H1 (cell line): ENCODE measurements around the gene MRPS6. TPM values are rescaled to one million over a fixed set of nuclear protein-coding genes. Genes with fewer than 3 reads are reported as not detected.

Source experiments
- CTCF ChIA-PET: fragments of 300-600 bp; sonication (Branson Sonifier 250); formaldehyde crosslinking; loops from one replicate; lab custom pipeline; 2021; ENCODE audit not compliant: partially characterized antibody; lab: Charles Lee
- POLR2A ChIA-PET: fragments of 300-600 bp; sonication (Branson Sonifier 250); formaldehyde crosslinking; loops from one replicate; lab custom pipeline; 2021; ENCODE audit warnings: inconsistent platforms; ENCODE audit not compliant: partially characterized antibody; lab: Charles Lee
- DNase-seq, 2 experiments: peaks; one replicate each; pipeline versions ENCODE4 v3.0.0 to v3.0.0-alpha.2; 2010 to 2022; ENCODE audit warnings: low spot score in 2 of 2, low read depth in 1 of 2, mixed read lengths in 1 of 2
- FAIRE-seq: peaks from 2 replicates; lab custom pipeline; 2011; peaks lifted over from hg19 to GRCh38; lab: Jason Lieb, UNC
- H2AFZ ChIP-seq: 2 replicates; pipeline ENCODE4 v1.8.1; 2012; ENCODE audit warnings: low read length, inconsistent platforms
- H2AK5ac ChIP-seq: 2 replicates; pipeline ENCODE4 v1.6.1; 2013; ENCODE audit warnings: low read depth, low read length
- H2BK120ac ChIP-seq: replicated peaks from 2 replicates; pipeline ENCODE3; 2013; ENCODE audit warnings: low read depth, low read length, inconsistent platforms
- H2BK12ac ChIP-seq: 2 replicates; pipeline ENCODE4 v1.6.1; 2013; ENCODE audit warnings: low read depth, low read length
- H2BK15ac ChIP-seq: 2 replicates; pipeline ENCODE4 v1.6.1; 2013; ENCODE audit warnings: low read length
- H2BK20ac ChIP-seq: 2 replicates; pipeline ENCODE4 v1.6.1; 2013; ENCODE audit warnings: low read length
- H2BK5ac ChIP-seq: 2 replicates; pipeline ENCODE4 v1.6.1; 2013; ENCODE audit warnings: low read depth, low read length
- H3K14ac ChIP-seq: 2 replicates; pipeline ENCODE4 v1.6.1; 2013; ENCODE audit warnings: inconsistent platforms; ENCODE audit not compliant: insufficient read length
- H3K18ac ChIP-seq: 2 replicates; pipeline ENCODE4 v1.6.1; 2013; ENCODE audit warnings: low read length; ENCODE audit errors: extremely low read depth
- H3K23ac ChIP-seq: 2 replicates; pipeline ENCODE4 v1.6.1; 2013; ENCODE audit warnings: inconsistent platforms; ENCODE audit not compliant: insufficient read length
- H3K23me2 ChIP-seq: 2 replicates; pipeline ENCODE4 v1.6.1; 2013; ENCODE audit warnings: low read depth, low read length
- H3K27ac ChIP-seq: 2 replicates; pipeline ENCODE4 v1.6.1; 2011; ENCODE audit warnings: low read depth, low read length, inconsistent platforms
- H3K27me3 ChIP-seq, 4 experiments: replicated peaks in 1 of 4; 1 replicate in 1 of 4; 2 replicates in 3 of 4; pipeline versions ENCODE4 v1.6.1 to v1.8.1; 2011 to 2013; ENCODE audit warnings: low read length in 3 of 4, mild to moderate bottlenecking in 3 of 4, inconsistent platforms in 2 of 4, mixed read lengths in 2 of 4, moderate library complexity in 1 of 4; ENCODE audit not compliant: control insufficient read depth in 3 of 4, insufficient read depth in 3 of 4; ENCODE audit errors: extremely low read depth in 1 of 4
- H3K36me3 ChIP-seq, 4 experiments: 2 replicates each; pipeline versions ENCODE4 v1.6.1 to v1.8.1; 2011 to 2013; ENCODE audit warnings: mild to moderate bottlenecking in 4 of 4, low read length in 3 of 4, moderate library complexity in 2 of 4, control low read depth in 1 of 4, inconsistent platforms in 1 of 4; ENCODE audit not compliant: insufficient read depth in 4 of 4, control insufficient read depth in 2 of 4
- H3K4ac ChIP-seq: replicated peaks from 2 replicates; pipeline ENCODE3; 2013; ENCODE audit warnings: low read length, low read depth, mixed read lengths, inconsistent platforms; ENCODE audit not compliant: insufficient read length
- H3K4me1 ChIP-seq, 4 experiments: replicated peaks in 1 of 4; 1 replicate in 1 of 4; 2 replicates in 3 of 4; pipeline versions ENCODE4 v1.6.1 to v1.8.1; 2011 to 2013; ENCODE audit warnings: low read length in 3 of 4, inconsistent platforms in 2 of 4, mixed read lengths in 1 of 4; ENCODE audit not compliant: insufficient read depth in 4 of 4, control insufficient read depth in 3 of 4
- H3K4me2 ChIP-seq, 2 experiments: 2 replicates each; pipeline versions ENCODE4 v1.6.1 to v1.8.1; 2011 to 2013; ENCODE audit warnings: low read depth in 2 of 2, low read length in 2 of 2, control low read depth in 1 of 2, inconsistent platforms in 1 of 2, mild to moderate bottlenecking in 1 of 2; ENCODE audit not compliant: insufficient read depth in 1 of 2
- H3K4me3 ChIP-seq, 4 experiments: fragments of 200-600, 300-600 bp in 1 of 4; sonication (generic), shearing (Covaris generic), sonication (Bioruptor Twin) in 1 of 4; 2 replicates each; pipeline versions ENCODE4 v1.5.1 to v1.8.1; 2011 to 2016; ENCODE audit warnings: low read length in 4 of 4, low read depth in 3 of 4, control low read depth in 2 of 4, inconsistent platforms in 2 of 4, mild to moderate bottlenecking in 2 of 4, mixed read lengths in 1 of 4, moderate library complexity in 1 of 4; ENCODE audit not compliant: insufficient read depth in 2 of 4; ENCODE audit errors: extremely low read depth in 1 of 4
- H3K56ac ChIP-seq: replicated peaks from 2 replicates; pipeline ENCODE3; 2013; ENCODE audit warnings: low read depth, mild to moderate bottlenecking, mixed read lengths, low read length, inconsistent platforms; ENCODE audit not compliant: insufficient read length
- H3K79me1 ChIP-seq: 2 replicates; pipeline ENCODE4 v1.6.1; 2013; ENCODE audit warnings: low read depth, low read length, control low read depth
- H3K79me2 ChIP-seq, 2 experiments: 2 replicates each; pipeline versions ENCODE4 v1.6.1 to v1.8.1; 2012 to 2013; ENCODE audit warnings: low read length in 2 of 2, mild to moderate bottlenecking in 2 of 2, inconsistent platforms in 1 of 2; ENCODE audit not compliant: insufficient read depth in 2 of 2, control insufficient read depth in 1 of 2
- H3K9ac ChIP-seq, 4 experiments: replicated peaks in 1 of 4; 1 replicate in 1 of 4; 2 replicates in 3 of 4; pipeline versions ENCODE4 v1.6.1 to v1.8.1; 2011 to 2013; ENCODE audit warnings: low read depth in 3 of 4, low read length in 3 of 4, control low read depth in 2 of 4, mild to moderate bottlenecking in 2 of 4, moderate library complexity in 2 of 4, inconsistent platforms in 1 of 4; ENCODE audit errors: extremely low read depth in 1 of 4
- H3K9me3 ChIP-seq, 2 experiments: 2 replicates each; pipeline versions ENCODE4 v1.6.1 to v1.8.1; 2012 to 2013; ENCODE audit warnings: mild to moderate bottlenecking in 2 of 2, moderate library complexity in 2 of 2, control low read depth in 1 of 2, inconsistent platforms in 1 of 2, low read depth in 1 of 2, low read length in 1 of 2, mixed read lengths in 1 of 2; ENCODE audit not compliant: insufficient read depth in 2 of 2
- H4K20me1 ChIP-seq, 2 experiments: replicated peaks in 1 of 2; 2 replicates each; pipeline versions ENCODE3 to v1.8.1; 2011 to 2013; ENCODE audit warnings: inconsistent platforms in 2 of 2, low read length in 2 of 2, mild to moderate bottlenecking in 1 of 2; ENCODE audit not compliant: insufficient read depth in 2 of 2, control insufficient read depth in 1 of 2
- H4K5ac ChIP-seq: 2 replicates; pipeline ENCODE4 v1.6.1; 2013; ENCODE audit warnings: low read length, low read depth, mixed read lengths, inconsistent platforms; ENCODE audit not compliant: insufficient read length
- H4K8ac ChIP-seq: 2 replicates; pipeline ENCODE4 v1.8.0; 2013; ENCODE audit warnings: mild to moderate bottlenecking, moderate library complexity, low read length, inconsistent platforms; ENCODE audit not compliant: insufficient read depth; ENCODE audit errors: extremely low read depth
- H4K91ac ChIP-seq: replicated peaks from 2 replicates; pipeline ENCODE3; 2013; ENCODE audit warnings: low read length, mixed read lengths, inconsistent platforms; ENCODE audit not compliant: insufficient read length
- BCL11A ChIP-seq, 2 experiments: IDR thresholded peaks; one replicate each; pipeline ENCODE4 v1.6.1; 2011; ENCODE audit warnings: low read depth in 2 of 2, low read length in 2 of 2, mild to moderate bottlenecking in 2 of 2
- CBX8 ChIP-seq: fragments of 300-800, 300-1000 bp; sonication (generic); IDR thresholded peaks from 2 replicates; pipeline ENCODE4 v1.7.1; 2016; ENCODE audit warnings: low read depth, low read length, borderline replicate concordance
- CHD1 ChIP-seq: IDR thresholded peaks from 2 replicates; pipeline ENCODE4 v1.6.1; 2012; ENCODE audit warnings: low read depth, low read length, improper control_type of control experiment
- EGR1 ChIP-seq: IDR thresholded peaks from 2 replicates; pipeline ENCODE4 v1.6.1; 2011; ENCODE audit warnings: low read depth, low read length, borderline replicate concordance
- GABPA ChIP-seq: IDR thresholded peaks from 2 replicates; pipeline ENCODE4 v1.6.1; 2011; ENCODE audit warnings: mild to moderate bottlenecking, low read length, moderate library complexity, borderline replicate concordance; ENCODE audit not compliant: insufficient read depth
- NANOG ChIP-seq: IDR thresholded peaks from 2 replicates; pipeline ENCODE4 v1.6.1; 2011; ENCODE audit warnings: low read length, low read depth, mild to moderate bottlenecking, inconsistent platforms; ENCODE audit not compliant: insufficient read depth, poor library complexity, severe bottlenecking
- POLR2A ChIP-seq, 2 experiments: IDR thresholded peaks; 1 replicate in 1 of 2; 2 replicates in 1 of 2; pipeline ENCODE4 v1.6.1; 2011; ENCODE audit warnings: low read depth in 2 of 2, low read length in 2 of 2, mild to moderate bottlenecking in 2 of 2; ENCODE audit errors: control extremely low read depth in 1 of 2
- SUZ12 ChIP-seq: fragments of 200-600 bp; sonication (generic); IDR thresholded peaks from 2 replicates; pipeline ENCODE4 v1.6.1; 2012; ENCODE audit warnings: mild to moderate bottlenecking, inconsistent platforms, low read length, moderate library complexity, mixed read lengths
- TAF1 ChIP-seq: IDR thresholded peaks from 2 replicates; pipeline ENCODE4 v1.6.1; 2011; ENCODE audit warnings: mild to moderate bottlenecking, low read depth, low read length
- WGBS, 2 experiments: shearing (Covaris generic) in 1 of 2; methylation state at CpG; one replicate each; pipeline versions ENCODE4 v1.1.6 to v1.1.7; 2013 to 2015; ENCODE audit warnings: low lambda C conversion rate in 2 of 2, mixed read lengths in 2 of 2, inconsistent platforms in 1 of 2, low coverage in 1 of 2, missing lambda C conversion rate in 1 of 2; ENCODE audit not compliant: insufficient replicate concordance in 2 of 2, insufficient coverage in 1 of 2, insufficient read length in 1 of 2; ENCODE audit errors: extremely low coverage in 1 of 2, missing lambda C conversion rate in 1 of 2; 5-methylcytosine and 5-hydroxymethylcytosine counted together
- polyA plus RNA-seq, 7 experiments: library from polyadenylated mRNA; depleted of rRNA in 3 of 7; stranded (reverse) in 5 of 7; unstranded in 2 of 7; fragments of >200 nt in 5 of 7; fragments of 200-250 nt in 2 of 7; gene quantifications; 1 replicate in 5 of 7; 2 replicates in 1 of 7; 4 replicates in 1 of 7; pipeline versions ENCODE4 v1.2.1 to v1.2.3, GENCODE V29; 2011 to 2013; ENCODE audit warnings: missing spikeins in 2 of 7, mixed read lengths in 2 of 7
- total RNA-seq: library from RNA; stranded (reverse); fragmentation: NEBNext Ultra II Directional; extraction: Animal tissue kit (Norgen Biotek cat#: 25700); gene quantifications from 2 replicates; pipeline ENCODE4 v1.2.1, GENCODE V29; 2021
- TF ChIP-seq, protein P1 (sequence below): IDR thresholded peaks from 2 replicates; pipeline ENCODE4 v1.6.1; 2011; ENCODE audit warnings: low read depth, mild to moderate bottlenecking, low read length; ENCODE audit not compliant: insufficient read depth
- TF ChIP-seq, protein P2 (sequence below): IDR thresholded peaks from 2 replicates; pipeline ENCODE4 v1.6.1; 2012; ENCODE audit warnings: low read length, inconsistent platforms

Gene MRPS6
- total and polyA plus RNA-seq, 2 of the 8 experiments (the other 6 are each of a cell fraction or from before 2014, with no cell fraction given): 62.7 to 156 TPM

DNA sequence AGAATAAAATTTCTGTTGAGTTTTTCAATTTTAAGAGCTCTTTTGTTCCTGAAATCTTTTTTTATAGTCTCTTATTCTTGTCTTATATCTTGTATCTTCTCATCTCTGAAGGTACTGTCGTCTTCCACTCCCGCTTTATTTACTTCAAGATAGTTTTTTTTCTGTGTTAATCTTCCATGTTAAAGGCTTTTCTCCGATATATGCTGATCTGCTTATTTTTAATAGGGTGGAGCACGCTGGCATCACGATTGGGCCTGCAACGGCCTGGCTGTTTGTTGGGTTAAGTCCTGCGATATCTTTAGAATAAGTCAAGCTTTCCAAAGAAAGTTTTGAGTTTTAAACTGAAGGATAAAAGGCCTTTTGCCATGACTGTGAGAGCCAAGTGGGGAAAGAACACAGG lies 35.7 kb downstream of the MRPS6 start:
- Histone ChIP-seq H3K4me2 (no peak overlapping the region), H4K91ac (no peak overlapping the region), H3K79me2 (peaks cover 0 to 97% of the 10 kb centered on the region in 2 experiments; a peak in 3 of 4 replicates), H3K36me3 (no peaks in the 10 kb centered on the region; a peak in 1 of 8 replicates), H3K56ac (no peak overlapping the region), H3K4ac (no peak overlapping the region), H3K14ac (no peak overlapping the region), H4K8ac (no peak overlapping the region), H4K5ac (no peak overlapping the region), H2BK15ac (no peak overlapping the region), H3K4me1 (peaks cover 0 to 13% (median 7%) of the 10 kb centered on the region in 4 experiments; a peak in 3 of 7 replicates), H3K79me1 (peaks cover 7% of the 10 kb centered on the region), H3K27ac (no peak overlapping the region), H2AK5ac (no peak overlapping the region), H2BK20ac (no peak overlapping the region), H3K23me2 (no peaks in the 10 kb centered on the region), H4K20me1 (peaks cover 4 to 5% of the 10 kb centered on the region in 2 experiments), H2BK120ac (no peak overlapping the region), H2BK12ac (no peak overlapping the region), H3K9ac (no peak overlapping the region), H2BK5ac (no peak overlapping the region), H3K23ac (no peak overlapping the region), H3K9me3 (no peaks in the 10 kb centered on the region), H2AFZ (no peak overlapping the region), H3K18ac (no peak overlapping the region), H3K27me3 (no peaks in the 10 kb centered on the region), H3K4me3 (no peak overlapping the region)
- FAIRE-seq (no peak), DNase-seq (no peak)
- WGBS, 2 experiments: 96% methylated on average over 7 of the region's 7 CpGs; no CpG with 5 or more reads in 1 of the 2 experiments
- ChIA-PET CTCF (interaction anchor here (0.6 to 12.2 kb wide), 10 partner anchors 16 to 241 kb away, joined by 3 to 103 read pairs (median 4); no protein-coding TSS in a partner anchor), POLR2A (interaction anchor here (0.9 to 1.4 kb wide), 3 partner anchors 23 to 93 kb away, joined by 3 read pairs; no protein-coding TSS in a partner anchor)
- TF ChIP-seq EGR1 (no peak), TAF1 (no peak), SUZ12 (no peak), POLR2A (IDR thresholded peaks at IDR 0.05; ENCODE audit: control extremely low read depth in 1 of 2, low read depth in 2 of 2, low read length in 2 of 2) (no peak), BCL11A (IDR thresholded peaks at IDR 0.05; ENCODE audit: low read depth in 2 of 2, low read length in 2 of 2) (no peak), NANOG (no peak), CBX8 (no peak), CHD1 (no peak), GABPA (no peak)
- TF ChIP-seq, protein P1, sequence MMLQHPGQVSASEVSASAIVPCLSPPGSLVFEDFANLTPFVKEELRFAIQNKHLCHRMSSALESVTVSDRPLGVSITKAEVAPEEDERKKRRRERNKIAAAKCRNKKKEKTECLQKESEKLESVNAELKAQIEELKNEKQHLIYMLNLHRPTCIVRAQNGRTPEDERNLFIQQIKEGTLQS: no peak
- TF ChIP-seq, protein P2, sequence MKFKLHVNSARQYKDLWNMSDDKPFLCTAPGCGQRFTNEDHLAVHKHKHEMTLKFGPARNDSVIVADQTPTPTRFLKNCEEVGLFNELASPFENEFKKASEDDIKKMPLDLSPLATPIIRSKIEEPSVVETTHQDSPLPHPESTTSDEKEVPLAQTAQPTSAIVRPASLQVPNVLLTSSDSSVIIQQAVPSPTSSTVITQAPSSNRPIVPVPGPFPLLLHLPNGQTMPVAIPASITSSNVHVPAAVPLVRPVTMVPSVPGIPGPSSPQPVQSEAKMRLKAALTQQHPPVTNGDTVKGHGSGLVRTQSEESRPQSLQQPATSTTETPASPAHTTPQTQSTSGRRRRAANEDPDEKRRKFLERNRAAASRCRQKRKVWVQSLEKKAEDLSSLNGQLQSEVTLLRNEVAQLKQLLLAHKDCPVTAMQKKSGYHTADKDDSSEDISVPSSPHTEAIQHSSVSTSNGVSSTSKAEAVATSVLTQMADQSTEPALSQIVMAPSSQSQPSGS: no peak
